ENCODE results near the gene CCDC149. TPM values are rescaled to one million over a fixed set of nuclear protein-coding genes. Genes with fewer than 3 reads are reported as not detected.
A peak's percentile ranks its signal among the peaks of the same experiment; 100 is the strongest.

Gene CCDC149
- 1 to 10 TPM; 3.4 to 10.0 (median 7.7) TPM for total RNA-seq

DNA sequence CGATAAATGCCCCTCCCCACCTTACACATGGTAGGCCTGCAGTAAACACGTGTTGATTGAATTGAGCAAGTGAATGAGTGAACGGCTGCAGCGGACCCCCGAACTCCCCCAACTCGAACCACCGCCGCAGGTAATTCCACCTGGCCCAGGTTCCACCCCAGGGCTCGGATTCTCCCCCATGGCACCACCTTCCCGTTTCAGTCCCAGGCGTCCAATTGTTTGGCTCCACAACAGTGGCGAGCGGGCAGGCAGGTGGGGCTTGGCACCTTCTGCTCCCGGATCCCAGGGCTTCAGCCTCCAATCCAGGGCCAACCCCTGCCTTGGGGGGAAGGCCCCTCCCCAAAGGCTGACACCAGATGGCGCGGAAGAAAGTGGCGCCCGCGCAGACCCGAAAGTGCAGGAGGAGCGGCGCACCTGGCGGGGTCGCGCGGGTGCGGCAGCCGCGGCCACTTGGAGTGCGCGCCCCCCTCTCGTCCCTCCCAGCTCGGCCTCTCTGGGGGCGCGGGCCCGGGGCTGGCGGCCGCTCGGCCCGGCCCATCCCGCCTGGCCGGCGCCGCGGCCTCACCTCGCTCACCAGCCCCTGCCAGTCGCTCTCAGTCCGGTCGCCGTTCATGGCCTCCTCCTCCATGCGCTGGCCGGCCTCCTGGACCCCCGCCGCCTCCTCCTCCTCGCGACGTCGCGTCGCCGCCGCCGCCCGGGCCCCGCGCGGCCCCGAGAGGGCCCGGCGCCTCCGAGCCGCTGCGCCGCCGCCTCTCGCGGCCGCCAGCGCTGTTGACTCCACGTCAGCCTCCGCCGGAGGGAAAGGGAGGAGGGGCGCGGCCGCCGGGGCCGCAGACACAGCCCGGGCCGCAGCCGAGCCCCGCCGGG is at the start of gene CCDC149:
TSS of gene CCDC149 (minus strand) at position 791 of the 867 bp plus-strand sequence. CDS start at position 613, 178 bp downstream.
- Histone ChIP-seq H3K27ac (peak within 1 kb of the TSS; percentile 82 to 92 (median 88)), H3K27me3 (no peaks in the 10 kb centered on the region), H3K4me3 (peak within 1 kb of the TSS; percentile 59 to 84 (median 72)), H3K9me3 (no peaks in the 10 kb centered on the region), H3K4me1 (peaks cover 0 to 11% (median 6%) of the 10 kb centered on the region in 4 donors), H3K36me3 (no peaks in the 10 kb centered on the region)
- TF ChIP-seq, protein P1, sequence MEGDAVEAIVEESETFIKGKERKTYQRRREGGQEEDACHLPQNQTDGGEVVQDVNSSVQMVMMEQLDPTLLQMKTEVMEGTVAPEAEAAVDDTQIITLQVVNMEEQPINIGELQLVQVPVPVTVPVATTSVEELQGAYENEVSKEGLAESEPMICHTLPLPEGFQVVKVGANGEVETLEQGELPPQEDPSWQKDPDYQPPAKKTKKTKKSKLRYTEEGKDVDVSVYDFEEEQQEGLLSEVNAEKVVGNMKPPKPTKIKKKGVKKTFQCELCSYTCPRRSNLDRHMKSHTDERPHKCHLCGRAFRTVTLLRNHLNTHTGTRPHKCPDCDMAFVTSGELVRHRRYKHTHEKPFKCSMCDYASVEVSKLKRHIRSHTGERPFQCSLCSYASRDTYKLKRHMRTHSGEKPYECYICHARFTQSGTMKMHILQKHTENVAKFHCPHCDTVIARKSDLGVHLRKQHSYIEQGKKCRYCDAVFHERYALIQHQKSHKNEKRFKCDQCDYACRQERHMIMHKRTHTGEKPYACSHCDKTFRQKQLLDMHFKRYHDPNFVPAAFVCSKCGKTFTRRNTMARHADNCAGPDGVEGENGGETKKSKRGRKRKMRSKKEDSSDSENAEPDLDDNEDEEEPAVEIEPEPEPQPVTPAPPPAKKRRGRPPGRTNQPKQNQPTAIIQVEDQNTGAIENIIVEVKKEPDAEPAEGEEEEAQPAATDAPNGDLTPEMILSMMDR (IDR thresholded peaks at IDR 0.05), result peak in 1 of 5 experiments; percentile 15
- TF ChIP-seq EP300 (IDR thresholded peaks at IDR 0.05; ENCODE audit: low read depth) (no peak), POLR2AphosphoS5 (IDR thresholded peaks at IDR 0.05) (peak; percentile 60 to 67 (median 64)), POLR2A (IDR thresholded peaks at IDR 0.05) (peak; percentile 46)
- peak; percentile 78 for DNase-seq
- 11 to 14% methylated on average over 8 to 41 of the region's 92 CpGs for WGBS, 2 donors (ENCODE audit: low coverage in 1 of 2)
- in situ Hi-C loops (cut with MboI; ENCODE audit: low pct_ligation_motif_present in 1 of 4, low pct_unique_long_range_greater_than_20kb in 1 of 4, low sequenced_read_pairs in 3 of 4) (loop anchor here in 1 of 4 donors (25.0 kb wide), 1 partner anchor 425 kb away; no protein-coding TSS in a partner anchor), intact Hi-C loops (cut with DNase I; ENCODE audit: low total_unique reads) (no loop called here)

DNA sequence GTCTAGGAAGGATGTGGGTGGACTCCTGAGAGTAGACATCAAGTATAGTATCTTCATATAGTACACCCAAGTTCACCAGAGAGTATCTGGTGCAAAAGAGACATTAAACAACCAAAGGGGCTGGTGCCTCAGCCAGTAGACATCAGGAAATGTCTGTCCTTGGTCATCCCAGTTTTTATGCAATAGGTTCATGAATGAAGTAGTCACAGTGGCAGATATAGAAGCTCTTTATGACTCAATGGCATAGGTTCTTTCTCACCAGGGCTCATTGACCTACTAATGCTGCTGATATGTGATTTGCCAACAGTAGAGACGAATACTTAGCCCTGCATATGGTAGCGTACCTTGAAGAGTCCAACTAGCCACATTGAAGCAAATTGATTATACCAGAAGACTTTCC is 45.0 kb upstream of the CCDC149 start:
- no peaks in the 10 kb centered on the region for H3K4me1 ChIP-seq
- intact Hi-C loops (cut with DNase I; ENCODE audit: low total_unique reads), result no loop called here
- H3K36me3 ChIP-seq, result no peaks in the 10 kb centered on the region
- H3K27ac ChIP-seq, result no peak overlapping the region
- no peak for TF ChIP-seq POLR2A (IDR thresholded peaks at IDR 0.05)
- TF ChIP-seq EP300 (IDR thresholded peaks at IDR 0.05; ENCODE audit: low read depth), result no peak
- TF ChIP-seq, protein P1 (IDR thresholded peaks at IDR 0.05), result no peak
- no peak for TF ChIP-seq POLR2AphosphoS5 (IDR thresholded peaks at IDR 0.05)
- H3K27me3 ChIP-seq, result no peaks in the 10 kb centered on the region
- no peak for DNase-seq
- H3K4me3 ChIP-seq, result no peak overlapping the region
- WGBS, 2 donors (ENCODE audit: low coverage in 1 of 2), result 88 to 95% methylated on average over 2 of the region's 2 CpGs
- in situ Hi-C loops (cut with MboI; ENCODE audit: low pct_ligation_motif_present in 1 of 4, low pct_unique_long_range_greater_than_20kb in 1 of 4, low sequenced_read_pairs in 3 of 4), result no loop called here
- no peaks in the 10 kb centered on the region for H3K9me3 ChIP-seq

DNA sequence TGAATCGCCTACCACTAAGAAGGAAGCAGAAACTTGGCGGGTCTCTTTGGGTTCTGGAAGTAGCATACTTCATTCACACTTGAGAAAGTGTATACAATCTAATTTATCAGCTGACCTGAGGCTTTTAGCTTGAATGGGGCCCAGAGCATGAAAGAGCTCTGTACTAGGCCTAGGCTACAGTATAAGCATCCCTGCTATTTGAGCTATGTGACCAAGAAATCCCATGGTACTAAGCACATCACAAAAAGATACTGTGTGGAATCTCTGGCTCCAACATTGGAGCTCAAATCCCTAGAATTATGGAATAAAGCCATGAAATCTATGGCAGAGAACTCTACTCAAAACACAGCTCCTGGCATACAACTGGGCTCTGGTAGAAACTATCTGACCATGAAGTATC is 43.9 kb upstream of the CCDC149 start:
- H3K27me3 ChIP-seq, result no peaks in the 10 kb centered on the region
- H3K9me3 ChIP-seq, result no peaks in the 10 kb centered on the region
- WGBS, 2 donors (ENCODE audit: low coverage in 1 of 2), result 90 to 95% methylated on average over 2 of the region's 2 CpGs
- intact Hi-C loops (cut with DNase I; ENCODE audit: low total_unique reads), result no loop called here
- H3K36me3 ChIP-seq, result no peaks in the 10 kb centered on the region
- in situ Hi-C loops (cut with MboI; ENCODE audit: low pct_ligation_motif_present in 1 of 4, low pct_unique_long_range_greater_than_20kb in 1 of 4, low sequenced_read_pairs in 3 of 4), result no loop called here
- DNase-seq, result no peak
- no peaks in the 10 kb centered on the region for H3K4me1 ChIP-seq
- no peak for TF ChIP-seq POLR2A (IDR thresholded peaks at IDR 0.05)
- TF ChIP-seq EP300 (IDR thresholded peaks at IDR 0.05; ENCODE audit: low read depth), result no peak
- TF ChIP-seq, protein P1 (IDR thresholded peaks at IDR 0.05), result no peak
- TF ChIP-seq POLR2AphosphoS5 (IDR thresholded peaks at IDR 0.05), result no peak
- H3K4me3 ChIP-seq, result no peak overlapping the region
- H3K27ac ChIP-seq, result no peak overlapping the region

DNA sequence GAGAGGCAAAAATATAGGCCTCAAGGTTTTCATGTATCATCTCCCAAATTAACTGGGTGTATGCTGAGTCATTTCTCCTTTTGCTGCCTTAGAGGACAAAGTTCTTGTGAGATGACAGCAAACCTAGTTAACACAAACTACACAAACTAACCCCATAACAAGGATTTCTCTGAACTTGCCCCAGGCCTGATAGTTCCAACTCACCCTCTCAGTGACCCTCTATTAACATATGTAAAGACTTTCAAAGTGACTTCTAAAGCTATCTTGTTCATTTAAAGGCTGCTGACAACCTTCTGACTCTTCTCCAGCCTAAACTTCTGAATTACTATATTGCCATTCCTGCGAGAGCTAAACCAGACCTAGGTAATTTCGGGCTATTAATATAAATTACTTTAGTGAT is 43.2 kb upstream of the CCDC149 start:
- no peak for TF ChIP-seq POLR2AphosphoS5 (IDR thresholded peaks at IDR 0.05)
- TF ChIP-seq EP300 (IDR thresholded peaks at IDR 0.05; ENCODE audit: low read depth), result no peak
- TF ChIP-seq POLR2A (IDR thresholded peaks at IDR 0.05), result no peak
- TF ChIP-seq, protein P1 (IDR thresholded peaks at IDR 0.05), result no peak
- 95 to 100% methylated on average over 1 to 2 of the region's 2 CpGs for WGBS, 2 donors (ENCODE audit: low coverage in 1 of 2)
- in situ Hi-C loops (cut with MboI; ENCODE audit: low pct_ligation_motif_present in 1 of 4, low pct_unique_long_range_greater_than_20kb in 1 of 4, low sequenced_read_pairs in 3 of 4), result no loop called here

More for the DNA sequence above, 43.2 kb upstream of the CCDC149 start:
- Histone ChIP-seq H3K4me1 (no peaks in the 10 kb centered on the region), H3K27ac (no peak overlapping the region), H3K9me3 (no peaks in the 10 kb centered on the region), H3K36me3 (no peaks in the 10 kb centered on the region), H3K4me3 (no peak overlapping the region), H3K27me3 (no peaks in the 10 kb centered on the region)
- DNase-seq, result no peak
- intact Hi-C loops (cut with DNase I; ENCODE audit: low total_unique reads), result no loop called here

All from transverse colon (tissue), 4 donors.